Fibroblast of lung (primary cell): ENCODE results near the gene FANCE. TPM values are rescaled to one million over a fixed set of nuclear protein-coding genes. Genes with fewer than 3 reads are reported as not detected.

Experiments used
- DNase-seq, 2 donors: peaks; one replicate each; pipeline versions ENCODE4 v3.0.0 to v3.0.0-alpha.2; 2010; ENCODE audit warnings: low read depth in 2 of 2
- H2AFZ ChIP-seq: 2 replicates; pipeline ENCODE4 v1.5.1; 2012; ENCODE audit warnings: low read length, control low read depth, inconsistent platforms
- H3K27ac ChIP-seq: 2 replicates; pipeline ENCODE4 v1.5.1; 2011; ENCODE audit warnings: low read length, control low read depth; ENCODE audit not compliant: insufficient read depth
- H3K27me3 ChIP-seq: 2 replicates; pipeline ENCODE4 v1.5.1; 2011; ENCODE audit warnings: mild to moderate bottlenecking, low read length; ENCODE audit not compliant: control insufficient read depth, insufficient read depth
- H3K36me3 ChIP-seq: 2 replicates; pipeline ENCODE4 v1.5.1; 2011; ENCODE audit warnings: low read length; ENCODE audit not compliant: control insufficient read depth, insufficient read depth
- H3K4me1 ChIP-seq: 2 replicates; pipeline ENCODE4 v1.5.1; 2011; ENCODE audit warnings: low read length; ENCODE audit not compliant: control insufficient read depth, insufficient read depth; ENCODE audit errors: extremely low read depth
- H3K4me2 ChIP-seq: 2 replicates; pipeline ENCODE4 v1.5.1; 2011; ENCODE audit warnings: low read length, control low read depth; ENCODE audit not compliant: insufficient read depth; ENCODE audit errors: extremely low read depth
- H3K4me3 ChIP-seq, 4 experiments: fragments of 200-600 bp in 1 of 4; sonication (generic) in 1 of 4; replicated peaks in 1 of 4; 2 replicates each; pipeline ENCODE4 v1.5.1; 2011 to 2016; ENCODE audit warnings: low read length in 4 of 4, low read depth in 3 of 4, mild to moderate bottlenecking in 3 of 4, control low read depth in 2 of 4, inconsistent platforms in 1 of 4, mixed read lengths in 1 of 4; ENCODE audit not compliant: insufficient read depth in 1 of 4; ENCODE audit errors: control extremely low read depth in 1 of 4
- H3K79me2 ChIP-seq: 2 replicates; pipeline ENCODE4 v1.5.1; 2012; ENCODE audit warnings: mild to moderate bottlenecking, low read length, inconsistent platforms; ENCODE audit not compliant: control insufficient read depth, insufficient read depth
- H3K9ac ChIP-seq: 2 replicates; pipeline ENCODE4 v1.5.1; 2011; ENCODE audit warnings: mild to moderate bottlenecking, low read length, control low read depth; ENCODE audit not compliant: insufficient read depth
- H3K9me3 ChIP-seq: 2 replicates; pipeline ENCODE4 v1.5.1; 2012; ENCODE audit warnings: low read depth, low read length; ENCODE audit not compliant: control insufficient read depth, insufficient read depth
- H4K20me1 ChIP-seq: 2 replicates; pipeline ENCODE4 v1.5.1; 2011; ENCODE audit warnings: low read length; ENCODE audit not compliant: control insufficient read depth, insufficient read depth; ENCODE audit errors: extremely low read depth
- EZH2 ChIP-seq: IDR thresholded peaks from 2 replicates; pipeline ENCODE4 v1.5.1; 2012; ENCODE audit warnings: low read length, control low read depth, mild to moderate bottlenecking; ENCODE audit errors: missing control alignments
- polyA plus RNA-seq, 2 donors: library from polyadenylated mRNA; depleted of rRNA in 1 of 2; stranded (reverse) in 1 of 2; unstranded in 1 of 2; fragments of >200 nt; gene quantifications; 2 replicates each; pipeline ENCODE4 v1.2.1, GENCODE V29; 2011 to 2012; ENCODE audit warnings: missing spikeins in 1 of 2
- total RNA-seq: library from RNA; depleted of rRNA; stranded (reverse); fragments of >200 nt; gene quantifications from 2 replicates; pipeline ENCODE4 v1.2.1, GENCODE V29; 2014
- TF ChIP-seq, protein P1 (sequence below), 2 donors: IDR thresholded peaks in 1 of 2; conservative IDR thresholded peaks in 1 of 2; 1 replicate in 1 of 2; 2 replicates in 1 of 2; pipeline ENCODE4 v1.5.1; 2011 to 2012; ENCODE audit warnings: low read length in 2 of 2, control low read depth in 1 of 2, inconsistent platforms in 1 of 2, low read depth in 1 of 2, mild to moderate bottlenecking in 1 of 2

FANCE gene
- total and polyA plus RNA-seq, 2 donors (not counting 1 experiment from before 2014, with no cell fraction given) = 3.2 to 10.7 TPM

DNA sequence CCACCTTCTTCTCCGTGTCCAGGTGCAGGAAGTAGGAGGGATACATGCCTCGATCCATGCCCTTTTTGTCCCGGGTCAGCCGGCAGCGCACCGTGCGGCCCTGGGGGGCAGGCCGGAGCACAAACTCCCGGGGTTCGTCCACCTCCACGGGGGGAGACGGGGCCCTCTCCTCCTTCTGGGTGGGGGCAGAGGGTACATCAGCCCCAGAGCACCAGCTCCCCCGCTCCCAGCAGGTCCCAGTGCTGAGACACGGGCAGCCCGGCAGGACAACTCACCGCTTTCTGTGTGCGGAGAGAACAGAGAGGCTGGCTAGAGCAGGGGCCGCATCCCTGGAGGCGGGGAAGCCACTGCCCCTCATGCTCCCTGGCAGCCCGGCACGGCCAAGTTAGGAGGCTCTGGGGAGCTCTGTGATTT lies 53.9 kb downstream of the FANCE start:
- H3K9me3 ChIP-seq = no peaks in the 10 kb centered on the region
- DNase-seq = no peak
- H4K20me1 ChIP-seq = no peaks in the 10 kb centered on the region
- no peak overlapping the region for H3K27ac ChIP-seq
- no peaks in the 10 kb centered on the region for H3K36me3 ChIP-seq
- H2AFZ ChIP-seq = no peak overlapping the region
- H3K4me1 ChIP-seq = no peaks in the 10 kb centered on the region
- no peaks in the 10 kb centered on the region for H3K79me2 ChIP-seq
- no peak overlapping the region for H3K9ac ChIP-seq
- peaks cover 30% of the 10 kb centered on the region for H3K27me3 ChIP-seq
- TF ChIP-seq EZH2 = no peak
- TF ChIP-seq, protein P1, sequence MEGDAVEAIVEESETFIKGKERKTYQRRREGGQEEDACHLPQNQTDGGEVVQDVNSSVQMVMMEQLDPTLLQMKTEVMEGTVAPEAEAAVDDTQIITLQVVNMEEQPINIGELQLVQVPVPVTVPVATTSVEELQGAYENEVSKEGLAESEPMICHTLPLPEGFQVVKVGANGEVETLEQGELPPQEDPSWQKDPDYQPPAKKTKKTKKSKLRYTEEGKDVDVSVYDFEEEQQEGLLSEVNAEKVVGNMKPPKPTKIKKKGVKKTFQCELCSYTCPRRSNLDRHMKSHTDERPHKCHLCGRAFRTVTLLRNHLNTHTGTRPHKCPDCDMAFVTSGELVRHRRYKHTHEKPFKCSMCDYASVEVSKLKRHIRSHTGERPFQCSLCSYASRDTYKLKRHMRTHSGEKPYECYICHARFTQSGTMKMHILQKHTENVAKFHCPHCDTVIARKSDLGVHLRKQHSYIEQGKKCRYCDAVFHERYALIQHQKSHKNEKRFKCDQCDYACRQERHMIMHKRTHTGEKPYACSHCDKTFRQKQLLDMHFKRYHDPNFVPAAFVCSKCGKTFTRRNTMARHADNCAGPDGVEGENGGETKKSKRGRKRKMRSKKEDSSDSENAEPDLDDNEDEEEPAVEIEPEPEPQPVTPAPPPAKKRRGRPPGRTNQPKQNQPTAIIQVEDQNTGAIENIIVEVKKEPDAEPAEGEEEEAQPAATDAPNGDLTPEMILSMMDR (conservative IDR thresholded peaks at IDR 0.05 in 1 of 2, IDR thresholded peaks at IDR 0.05 in 1 of 2; ENCODE audit: low read depth in 1 of 2, low read length in 2 of 2) = no peak
- H3K4me3 ChIP-seq = no peak overlapping the region
- H3K4me2 ChIP-seq = no peak overlapping the region

DNA sequence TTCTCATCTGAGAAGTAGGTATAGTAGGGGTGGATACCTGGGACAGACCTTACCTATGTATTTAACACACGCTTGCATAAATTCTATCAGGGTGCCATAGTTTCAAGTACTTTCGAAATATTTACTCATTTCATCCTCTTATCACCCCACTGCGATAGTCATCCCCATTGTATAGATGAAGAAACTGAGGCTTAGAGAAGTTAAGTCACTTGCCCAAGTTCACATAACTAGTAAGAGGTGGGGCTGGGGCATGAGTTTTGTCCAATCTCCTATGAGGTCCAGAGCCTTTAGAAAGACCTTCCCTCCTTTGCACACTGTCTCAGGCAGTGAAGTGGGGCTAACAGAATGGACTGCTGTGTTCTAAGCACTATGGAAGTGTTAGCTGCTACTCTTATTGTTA lies 54.4 kb downstream of the FANCE start:
- TF ChIP-seq, protein P1 (conservative IDR thresholded peaks at IDR 0.05 in 1 of 2, IDR thresholded peaks at IDR 0.05 in 1 of 2; ENCODE audit: low read depth in 1 of 2, low read length in 2 of 2) = no peak
- TF ChIP-seq EZH2 = no peak
- H3K79me2 ChIP-seq = no peaks in the 10 kb centered on the region
- no peaks in the 10 kb centered on the region for H3K9me3 ChIP-seq
- DNase-seq = no peak
- H2AFZ ChIP-seq = no peak overlapping the region
- H3K4me1 ChIP-seq = no peaks in the 10 kb centered on the region
- H3K27ac ChIP-seq = no peak overlapping the region
- H3K9ac ChIP-seq = no peak overlapping the region
- no peak overlapping the region for H3K4me3 ChIP-seq
- H3K36me3 ChIP-seq = no peaks in the 10 kb centered on the region
- H4K20me1 ChIP-seq = no peaks in the 10 kb centered on the region
- H3K4me2 ChIP-seq = no peak overlapping the region
- H3K27me3 ChIP-seq = peaks cover 35% of the 10 kb centered on the region

DNA sequence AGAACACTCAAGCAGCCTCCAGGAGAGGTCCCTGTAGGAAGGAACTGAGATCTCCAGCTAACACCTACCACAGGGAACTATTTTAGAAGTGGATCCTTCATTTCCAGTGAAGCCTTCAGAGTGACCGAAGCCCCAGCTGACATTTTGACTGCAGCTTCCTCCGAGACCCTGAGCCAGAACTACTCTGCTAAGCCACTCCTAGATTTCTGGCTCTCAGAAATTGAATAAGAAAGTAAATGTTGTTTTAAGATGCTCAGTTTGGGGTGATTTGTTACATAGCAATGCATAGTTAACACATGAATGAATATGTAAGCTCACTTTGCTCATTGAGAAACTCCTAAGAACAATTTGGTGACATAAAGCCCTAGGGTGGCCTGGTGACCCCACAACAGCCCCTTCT lies 55.1 kb downstream of the FANCE start:
- no peak overlapping the region for H3K4me2 ChIP-seq
- peaks cover 36% of the 10 kb centered on the region for H3K27me3 ChIP-seq
- no peaks in the 10 kb centered on the region for H3K79me2 ChIP-seq
- H3K9me3 ChIP-seq = no peaks in the 10 kb centered on the region
- no peaks in the 10 kb centered on the region for H3K36me3 ChIP-seq
- H4K20me1 ChIP-seq = no peaks in the 10 kb centered on the region
- no peak for DNase-seq
- H3K27ac ChIP-seq = no peak overlapping the region
- no peak overlapping the region for H2AFZ ChIP-seq
- no peak for TF ChIP-seq EZH2
- TF ChIP-seq, protein P1 (conservative IDR thresholded peaks at IDR 0.05 in 1 of 2, IDR thresholded peaks at IDR 0.05 in 1 of 2; ENCODE audit: low read depth in 1 of 2, low read length in 2 of 2) = no peak
- no peak overlapping the region for H3K9ac ChIP-seq
- no peak overlapping the region for H3K4me3 ChIP-seq
- no peaks in the 10 kb centered on the region for H3K4me1 ChIP-seq
